Osteocyte (in vitro differentiated cells): ENCODE measurements around the gene TRIM47. TPM values are rescaled to one million over a fixed set of nuclear protein-coding genes. Genes with fewer than 3 reads are reported as not detected.

Experiments used
- DNase-seq: peaks from one replicate; pipeline ENCODE4 v3.0.0; 2021; ENCODE audit warnings: mixed read lengths; ENCODE audit not compliant: unreplicated experiment; ENCODE audit errors: extremely low spot score
- H3K27ac Mint-ChIP-seq: one replicate; pipeline ENCODE4 v1.8.0; 2021; ENCODE audit warnings: mild to moderate bottlenecking, mixed read lengths; ENCODE audit not compliant: unreplicated experiment
- H3K27me3 Mint-ChIP-seq: one replicate; pipeline ENCODE4 v1.8.0; 2021; ENCODE audit warnings: mixed read lengths; ENCODE audit not compliant: unreplicated experiment
- H3K36me3 Mint-ChIP-seq: one replicate; pipeline ENCODE4 v1.8.0; 2021; ENCODE audit warnings: mixed read lengths; ENCODE audit not compliant: unreplicated experiment
- H3K4me1 Mint-ChIP-seq: one replicate; pipeline ENCODE4 v1.8.0; 2021; ENCODE audit warnings: mixed read lengths; ENCODE audit not compliant: unreplicated experiment
- H3K4me3 Mint-ChIP-seq: one replicate; pipeline ENCODE4 v1.8.0; 2021; ENCODE audit warnings: mild to moderate bottlenecking, moderate library complexity, mixed read lengths; ENCODE audit not compliant: unreplicated experiment
- H3K9me3 Mint-ChIP-seq: one replicate; pipeline ENCODE4 v1.8.0; 2021; ENCODE audit warnings: mixed read lengths; ENCODE audit not compliant: unreplicated experiment
- total RNA-seq: library from RNA; stranded (reverse); gene quantifications from 2 replicates; pipeline ENCODE4 v1.2.1, GENCODE V29; 2021
- TF ChIP-seq, protein P1 (sequence below): fragments of 200-600 bp; sonication (generic); IDR thresholded peaks from 2 replicates; pipeline ENCODE4 v1.5.0; 2021; ENCODE audit warnings: antibody characterized with exemption, mild to moderate bottlenecking, moderate library complexity

Gene TRIM47
- total RNA-seq, 1 donor from 2014 or later = 33.3 TPM

GRCh38 chr17:75913537-75914210 is 35.3 kb upstream of the TRIM47 start:
- no peak overlapping the region for H3K27ac Mint-ChIP-seq
- TF ChIP-seq, protein P1, sequence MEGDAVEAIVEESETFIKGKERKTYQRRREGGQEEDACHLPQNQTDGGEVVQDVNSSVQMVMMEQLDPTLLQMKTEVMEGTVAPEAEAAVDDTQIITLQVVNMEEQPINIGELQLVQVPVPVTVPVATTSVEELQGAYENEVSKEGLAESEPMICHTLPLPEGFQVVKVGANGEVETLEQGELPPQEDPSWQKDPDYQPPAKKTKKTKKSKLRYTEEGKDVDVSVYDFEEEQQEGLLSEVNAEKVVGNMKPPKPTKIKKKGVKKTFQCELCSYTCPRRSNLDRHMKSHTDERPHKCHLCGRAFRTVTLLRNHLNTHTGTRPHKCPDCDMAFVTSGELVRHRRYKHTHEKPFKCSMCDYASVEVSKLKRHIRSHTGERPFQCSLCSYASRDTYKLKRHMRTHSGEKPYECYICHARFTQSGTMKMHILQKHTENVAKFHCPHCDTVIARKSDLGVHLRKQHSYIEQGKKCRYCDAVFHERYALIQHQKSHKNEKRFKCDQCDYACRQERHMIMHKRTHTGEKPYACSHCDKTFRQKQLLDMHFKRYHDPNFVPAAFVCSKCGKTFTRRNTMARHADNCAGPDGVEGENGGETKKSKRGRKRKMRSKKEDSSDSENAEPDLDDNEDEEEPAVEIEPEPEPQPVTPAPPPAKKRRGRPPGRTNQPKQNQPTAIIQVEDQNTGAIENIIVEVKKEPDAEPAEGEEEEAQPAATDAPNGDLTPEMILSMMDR = no peak
- H3K27me3 Mint-ChIP-seq = no peaks in the 10 kb centered on the region
- H3K36me3 Mint-ChIP-seq = peaks cover 3% of the 10 kb centered on the region
- peaks cover 1% of the 10 kb centered on the region for H3K4me1 Mint-ChIP-seq
- no peak overlapping the region for H3K4me3 Mint-ChIP-seq
- no peaks in the 10 kb centered on the region for H3K9me3 Mint-ChIP-seq
- no peak for DNase-seq

DNA sequence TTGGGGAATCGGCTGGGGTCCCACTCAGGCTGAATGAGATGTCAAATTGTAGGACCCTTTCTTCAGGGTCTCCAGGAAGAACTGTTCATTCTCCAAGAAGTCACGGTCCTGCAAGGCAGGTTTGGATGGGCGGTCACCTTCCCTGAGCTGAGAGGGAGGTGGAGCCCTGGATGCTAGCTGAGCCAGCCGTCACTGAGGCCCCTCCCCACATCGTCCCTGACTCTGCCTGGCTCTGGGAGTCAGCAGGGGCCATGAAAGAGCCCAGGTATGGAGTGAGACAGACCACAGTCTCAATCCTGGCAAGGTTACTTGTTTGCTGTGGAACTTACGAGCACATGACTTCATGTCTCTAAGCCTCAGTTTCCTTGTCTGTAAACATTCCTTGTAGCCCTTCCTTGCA is 32.3 kb upstream of the TRIM47 start:
- Mint-ChIP-seq H3K4me3 (no peak overlapping the region), H3K27ac (no peak overlapping the region), H3K9me3 (no peaks in the 10 kb centered on the region), H3K36me3 (no peaks in the 10 kb centered on the region), H3K27me3 (no peaks in the 10 kb centered on the region), H3K4me1 (peaks cover 1% of the 10 kb centered on the region)
- TF ChIP-seq, protein P1 = no peak
- DNase-seq = no peak

DNA sequence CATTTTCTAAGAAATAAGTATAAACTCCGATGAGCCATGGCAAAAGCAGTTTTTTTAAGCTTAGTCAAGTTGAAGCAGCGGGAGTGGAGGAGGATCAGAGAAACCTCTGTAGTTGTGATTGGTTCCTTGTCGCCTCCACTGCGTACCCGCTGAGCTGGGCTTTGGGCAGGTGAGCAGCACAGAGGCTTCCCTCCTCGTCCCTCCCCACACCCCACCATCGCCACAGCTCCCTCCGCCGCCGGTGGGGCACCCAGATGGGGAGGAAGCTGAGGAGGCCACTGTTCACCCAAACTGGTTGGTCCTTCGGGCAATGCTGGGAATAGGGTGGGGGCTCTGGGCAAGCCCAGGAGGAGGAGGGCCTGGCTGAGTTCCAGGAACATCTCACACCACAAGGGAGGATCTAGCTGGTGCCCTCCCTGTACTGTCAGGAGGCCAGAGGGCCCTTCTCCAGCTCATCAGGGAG is 31.5 kb upstream of the TRIM47 start:
- no peak overlapping the region for H3K4me3 Mint-ChIP-seq
- peaks cover 5% of the 10 kb centered on the region for H3K4me1 Mint-ChIP-seq
- TF ChIP-seq, protein P1 = no peak
- H3K36me3 Mint-ChIP-seq = no peaks in the 10 kb centered on the region
- H3K9me3 Mint-ChIP-seq = no peaks in the 10 kb centered on the region
- no peak overlapping the region for H3K27ac Mint-ChIP-seq
- H3K27me3 Mint-ChIP-seq = no peaks in the 10 kb centered on the region
- DNase-seq = no peak

GRCh38 chr17:75909051-75909811 is 30.9 kb upstream of the TRIM47 start:
- DNase-seq = no peak
- no peaks in the 10 kb centered on the region for H3K27me3 Mint-ChIP-seq
- peaks cover 5% of the 10 kb centered on the region for H3K4me1 Mint-ChIP-seq
- no peak overlapping the region for H3K4me3 Mint-ChIP-seq
- H3K27ac Mint-ChIP-seq = no peak overlapping the region
- no peaks in the 10 kb centered on the region for H3K9me3 Mint-ChIP-seq
- H3K36me3 Mint-ChIP-seq = no peaks in the 10 kb centered on the region
- TF ChIP-seq, protein P1 = no peak

GRCh38 chr17:75908201-75908600 is 29.8 kb upstream of the TRIM47 start:
- TF ChIP-seq, protein P1 = no peak
- Mint-ChIP-seq H3K36me3 (no peaks in the 10 kb centered on the region), H3K9me3 (no peaks in the 10 kb centered on the region), H3K4me3 (no peak overlapping the region), H3K27ac (no peak overlapping the region), H3K27me3 (no peaks in the 10 kb centered on the region), H3K4me1 (peaks cover 9% of the 10 kb centered on the region)
- DNase-seq = no peak
